K562 (cell line): ENCODE data around the gene CEP70. TPM values are rescaled to one million over a fixed set of nuclear protein-coding genes. Genes with fewer than 3 reads are reported as not detected.
"Not testable (repeated sequence)": the region's sequence is repeated elsewhere in the genome, so short reads cannot be mapped to it uniquely, and the experiment has no call there.

Experiments
- ATAC-seq: fragments of 200-7000 bp; cut with Tn5 transposase; 3 replicates; pipeline ENCODE4 v1.9.1; 2020; ENCODE audit warnings: moderate library complexity
- BruUV-seq: library from RNA; stranded (reverse); fragments of 400-500 nt; replicated peaks from 2 replicates; lab custom pipeline; 2021; lab: Mats Ljungman, UMichigan
- CTCF ChIA-PET: fragments of 300-600 bp; formaldehyde crosslinking; extraction: SDS; loops from one replicate; lab custom pipeline; 2021; ENCODE audit warnings: low intra/inter-chr PET ratio; lab: Yijun Ruan, JAX
- POLR2A ChIA-PET: fragments of 300-600, 350-650 bp; sonication (Branson Sonifier 250); formaldehyde crosslinking; extraction: SDS; loops from one replicate; lab custom pipeline; 2021; ENCODE audit warnings: antibody characterized with exemption, inconsistent platforms; lab: Yijun Ruan, JAX
- DNase-seq, 4 experiments: peaks; one replicate each; pipeline versions ENCODE4 v3.0.0 to v3.0.0-alpha.2; 2011 to 2018; ENCODE audit warnings: low spot score in 3 of 4, mixed read lengths in 3 of 4; ENCODE audit errors: extremely low read depth in 1 of 4
- FAIRE-seq: peaks from 2 replicates; lab custom pipeline; 2011; peaks lifted over from hg19 to GRCh38; lab: Jason Lieb, UNC
- H2AFZ ChIP-seq: 2 replicates; pipeline ENCODE4 v1.6.0; 2011; ENCODE audit warnings: low read depth, low read length, control low read depth, inconsistent platforms
- H3K27ac ChIP-seq: fragments of 200-600 bp; 3 replicates; pipeline ENCODE4 v1.8.0; 2011; ENCODE audit warnings: low read depth, mild to moderate bottlenecking, control low read depth, inconsistent platforms, low read length, moderate library complexity, mixed read lengths; ENCODE audit errors: extremely low read depth
- H3K27me3 ChIP-seq, 2 experiments: fragments of 300-600 bp in 1 of 2; 2 replicates in 1 of 2; 3 replicates in 1 of 2; pipeline versions ENCODE4 v1.6.0 to v1.8.0; 2011; ENCODE audit warnings: inconsistent platforms in 2 of 2, low read length in 2 of 2, mild to moderate bottlenecking in 1 of 2, mixed read lengths in 1 of 2, moderate library complexity in 1 of 2; ENCODE audit not compliant: control insufficient read depth in 2 of 2, insufficient read depth in 2 of 2
- H3K36me3 ChIP-seq: fragments of 300-600 bp; 3 replicates; pipeline ENCODE4 v1.8.0; 2011; ENCODE audit warnings: mild to moderate bottlenecking, low read length, inconsistent platforms; ENCODE audit not compliant: control insufficient read depth, insufficient read depth
- H3K4me1 ChIP-seq, 2 experiments: fragments of 200-600 bp in 1 of 2; replicated peaks in 1 of 2; 2 replicates in 1 of 2; 3 replicates in 1 of 2; pipeline versions ENCODE4 v1.5.1 to v1.8.0; 2011; ENCODE audit warnings: inconsistent platforms in 2 of 2, low read length in 2 of 2, mild to moderate bottlenecking in 1 of 2, mixed read lengths in 1 of 2, moderate library complexity in 1 of 2; ENCODE audit not compliant: control insufficient read depth in 2 of 2, insufficient read depth in 2 of 2
- H3K4me2 ChIP-seq: 2 replicates; pipeline ENCODE4 v1.6.1; 2011; ENCODE audit warnings: low read length, control low read depth, inconsistent platforms, mixed read lengths; ENCODE audit not compliant: insufficient read depth
- H3K4me3 ChIP-seq: fragments of 200-600 bp; sonication (generic), shearing (Covaris generic); 2 replicates; pipeline ENCODE4 v1.5.1; 2016; ENCODE audit warnings: control low read depth, inconsistent platforms
- H3K79me2 ChIP-seq: fragments of 200-600 bp; 3 replicates; pipeline ENCODE4 v1.8.0; 2011; ENCODE audit warnings: low read length, inconsistent platforms; ENCODE audit not compliant: control insufficient read depth, insufficient read depth
- H3K9ac ChIP-seq, 2 experiments: 2 replicates each; pipeline versions ENCODE4 v1.6.0 to v1.6.1; 2011; ENCODE audit warnings: low read depth in 2 of 2, low read length in 2 of 2, control low read depth in 1 of 2, inconsistent platforms in 1 of 2, mild to moderate bottlenecking in 1 of 2, mixed read lengths in 1 of 2; ENCODE audit not compliant: insufficient read depth in 1 of 2
- H3K9me1 ChIP-seq: one replicate; pipeline ENCODE4 v1.6.0; 2011; ENCODE audit warnings: inconsistent platforms, mild to moderate bottlenecking, low read length, moderate library complexity; ENCODE audit not compliant: control insufficient read depth, insufficient read depth
- H3K9me3 ChIP-seq: replicated peaks from 2 replicates; pipeline ENCODE4 v1.5.1; 2011; ENCODE audit warnings: low read depth, low read length, inconsistent platforms; ENCODE audit not compliant: control insufficient read depth, insufficient read depth
- H4K20me1 ChIP-seq: replicated peaks from 2 replicates; pipeline ENCODE4 v1.6.1; 2011; ENCODE audit warnings: low read length, inconsistent platforms, mixed read lengths; ENCODE audit not compliant: control insufficient read depth, insufficient read depth
- CTCFL ChIP-seq: IDR thresholded peaks from 2 replicates; pipeline ENCODE4 v1.6.1; 2011; ENCODE audit warnings: borderline replicate concordance, low read depth, mild to moderate bottlenecking, moderate library complexity, low read length; ENCODE audit not compliant: insufficient read depth, poor library complexity, severe bottlenecking
- NONO ChIP-seq, 2 experiments: fragments of 200-400 bp in 1 of 2; fragments of 450-650 bp in 1 of 2; formaldehyde crosslinking in 1 of 2; IDR thresholded peaks; 2 replicates each; pipeline ENCODE4 v1.6.1; 2017; ENCODE audit warnings: low read depth in 2 of 2, mild to moderate bottlenecking in 2 of 2, moderate library complexity in 2 of 2, low read length in 1 of 2
- PATZ1 ChIP-seq: fragments of 250-450 bp; sonication (Bioruptor Pico); IDR thresholded peaks from 2 replicates; pipeline ENCODE4 v1.5.0; 2020; ENCODE audit warnings: mild to moderate bottlenecking, borderline replicate concordance
- RFX1 ChIP-seq: fragments of 450-650 bp; IDR thresholded peaks from 2 replicates; pipeline ENCODE4 v1.6.1; 2016; ENCODE audit warnings: mild to moderate bottlenecking, moderate library complexity
- ZNF41 ChIP-seq: fragments of 250-450 bp; sonication (Bioruptor Pico); conservative IDR thresholded peaks from 2 replicates; pipeline ENCODE4 v1.4.0; 2020; ENCODE audit warnings: mild to moderate bottlenecking
- WGBS: fragments of 100-300 bp; shearing (Covaris generic); methylation state at CpG from one replicate; pipeline ENCODE4 v1.1.6; 2016; ENCODE audit warnings: low coverage, mixed read lengths; ENCODE audit not compliant: insufficient coverage; ENCODE audit errors: missing lambda C conversion rate; 5-methylcytosine and 5-hydroxymethylcytosine counted together
- in situ Hi-C: fragments of 300-500 bp; cut with MboI; formaldehyde crosslinking; loops from 4 replicates; pipeline ENCODE4 v1.15.0; 2018; ENCODE audit warnings: inconsistent platforms, mixed read lengths
- intact Hi-C: fragments of 100-400 bp; cut with micrococcal nuclease; formaldehyde crosslinking; loops from 2 replicates; pipeline ENCODE4 v1.14.2; 2022
- polyA plus RNA-seq, 8 experiments: library from polyadenylated mRNA; depleted of rRNA in 4 of 8; stranded (reverse) in 5 of 8; unstranded in 3 of 8; fragments of >200 nt; fragmentation: Nextera tagmentation in 2 of 8; fragmentation: Illumina TruSeq in 1 of 8; extraction: Ambion mirVana in 2 of 8; extraction: Trizol in 1 of 8; gene quantifications; 2 replicates each; pipeline versions ENCODE4 v1.2.1 to v1.2.3, GENCODE V29; 2011 to 2014; ENCODE audit warnings: inconsistent platforms in 1 of 8, missing spikeins in 1 of 8
- total RNA-seq, 7 experiments: library from RNA; depleted of rRNA in 6 of 7; stranded (reverse); fragments of >200 nt in 6 of 7; fragmentation: Illumina TruSeq in 2 of 7; extraction: Trizol in 2 of 7; gene quantifications; 2 replicates each; pipeline versions ENCODE4 v1.2.1 to v1.2.3, GENCODE V29; 2011 to 2021; ENCODE audit warnings: low replicate concordance in 1 of 7
- TF ChIP-seq, protein P1 (sequence below): fragments of 150-350 bp; conservative IDR thresholded peaks from 2 replicates; pipeline ENCODE4 v1.6.1; 2014; ENCODE audit warnings: low read length
- TF ChIP-seq, protein P2 (sequence below): sonication (generic); formaldehyde crosslinking; IDR thresholded peaks from 2 replicates; pipeline ENCODE4 v1.8.1; 2023; ENCODE audit warnings: mild to moderate bottlenecking, missing genetic modification reagents

CEP70 gene
- total and polyA plus RNA-seq, 9 of the 15 experiments (the other 6 are each of a cell fraction or from before 2014, with no cell fraction given), result 16.1 to 31.5 (median 23.4) TPM

- no peak for TF ChIP-seq PATZ1 (CRISPR knock-in tag)
- no peak for TF ChIP-seq RFX1
- TF ChIP-seq ZNF41 (CRISPR knock-in tag), result no peak
- TF ChIP-seq, protein P1, sequence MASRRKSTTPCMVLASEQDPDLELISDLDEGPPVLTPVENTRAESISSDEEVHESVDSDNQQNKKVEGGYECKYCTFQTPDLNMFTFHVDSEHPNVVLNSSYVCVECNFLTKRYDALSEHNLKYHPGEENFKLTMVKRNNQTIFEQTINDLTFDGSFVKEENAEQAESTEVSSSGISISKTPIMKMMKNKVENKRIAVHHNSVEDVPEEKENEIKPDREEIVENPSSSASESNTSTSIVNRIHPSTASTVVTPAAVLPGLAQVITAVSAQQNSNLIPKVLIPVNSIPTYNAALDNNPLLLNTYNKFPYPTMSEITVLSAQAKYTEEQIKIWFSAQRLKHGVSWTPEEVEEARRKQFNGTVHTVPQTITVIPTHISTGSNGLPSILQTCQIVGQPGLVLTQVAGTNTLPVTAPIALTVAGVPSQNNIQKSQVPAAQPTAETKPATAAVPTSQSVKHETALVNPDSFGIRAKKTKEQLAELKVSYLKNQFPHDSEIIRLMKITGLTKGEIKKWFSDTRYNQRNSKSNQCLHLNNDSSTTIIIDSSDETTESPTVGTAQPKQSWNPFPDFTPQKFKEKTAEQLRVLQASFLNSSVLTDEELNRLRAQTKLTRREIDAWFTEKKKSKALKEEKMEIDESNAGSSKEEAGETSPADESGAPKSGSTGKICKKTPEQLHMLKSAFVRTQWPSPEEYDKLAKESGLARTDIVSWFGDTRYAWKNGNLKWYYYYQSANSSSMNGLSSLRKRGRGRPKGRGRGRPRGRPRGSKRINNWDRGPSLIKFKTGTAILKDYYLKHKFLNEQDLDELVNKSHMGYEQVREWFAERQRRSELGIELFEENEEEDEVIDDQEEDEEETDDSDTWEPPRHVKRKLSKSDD, result no peak
- TF ChIP-seq, protein P2, sequence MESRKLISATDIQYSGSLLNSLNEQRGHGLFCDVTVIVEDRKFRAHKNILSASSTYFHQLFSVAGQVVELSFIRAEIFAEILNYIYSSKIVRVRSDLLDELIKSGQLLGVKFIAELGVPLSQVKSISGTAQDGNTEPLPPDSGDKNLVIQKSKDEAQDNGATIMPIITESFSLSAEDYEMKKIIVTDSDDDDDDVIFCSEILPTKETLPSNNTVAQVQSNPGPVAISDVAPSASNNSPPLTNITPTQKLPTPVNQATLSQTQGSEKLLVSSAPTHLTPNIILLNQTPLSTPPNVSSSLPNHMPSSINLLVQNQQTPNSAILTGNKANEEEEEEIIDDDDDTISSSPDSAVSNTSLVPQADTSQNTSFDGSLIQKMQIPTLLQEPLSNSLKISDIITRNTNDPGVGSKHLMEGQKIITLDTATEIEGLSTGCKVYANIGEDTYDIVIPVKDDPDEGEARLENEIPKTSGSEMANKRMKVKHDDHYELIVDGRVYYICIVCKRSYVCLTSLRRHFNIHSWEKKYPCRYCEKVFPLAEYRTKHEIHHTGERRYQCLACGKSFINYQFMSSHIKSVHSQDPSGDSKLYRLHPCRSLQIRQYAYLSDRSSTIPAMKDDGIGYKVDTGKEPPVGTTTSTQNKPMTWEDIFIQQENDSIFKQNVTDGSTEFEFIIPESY, result peak; percentile 45; the same call in 1 of the 2 replicates
- 0 out of 4 replicates have a peak, but pooled peaks of 1 of the 2 experiments have one; percentile 48 for TF ChIP-seq NONO (IDR thresholded peaks at IDR 0.05; ENCODE audit: low read depth in 2 of 2, low read length in 1 of 2)
- no peak for TF ChIP-seq CTCFL
Observed at GRCh38 chr3:138608322-138609135, 14.5 kb upstream of the CEP70 start, which contains the start of gene FAIM (continued).

DNA sequence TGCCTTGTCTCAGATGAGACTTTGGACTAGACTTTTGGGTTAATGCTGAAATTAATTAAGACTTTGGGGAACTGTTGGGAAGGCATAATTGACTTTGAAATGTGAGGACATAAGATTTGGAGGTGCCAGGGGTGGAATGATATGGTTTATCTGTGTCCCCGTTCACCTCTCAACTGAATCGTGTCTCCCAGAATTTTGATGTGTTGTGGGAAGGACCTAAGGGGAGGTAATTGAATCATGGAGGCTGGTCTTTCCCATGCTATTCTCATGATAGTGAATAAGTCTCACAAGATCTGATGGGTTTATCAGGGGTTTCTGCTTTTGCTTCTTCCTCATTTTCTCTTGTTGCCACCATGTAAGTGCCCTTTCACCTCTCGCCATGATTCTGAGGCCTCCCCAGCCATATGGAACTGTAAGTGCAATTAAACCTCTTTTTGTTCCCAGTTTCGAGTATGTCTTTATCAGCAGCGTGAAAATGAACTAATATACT lies 10.1 kb upstream of the CEP70 start:
- FAIRE-seq, H3K9me1 ChIP-seq, intact Hi-C loops, H3K27me3 ChIP-seq, H3K9ac ChIP-seq, H2AFZ ChIP-seq, CTCF ChIA-PET, DNase-seq, BruUV-seq, H3K9me3 ChIP-seq, ATAC-seq, POLR2A ChIA-PET, H4K20me1 ChIP-seq, H3K4me3 ChIP-seq, in situ Hi-C loops, H3K79me2 ChIP-seq, H3K27ac ChIP-seq, H3K4me2 ChIP-seq, H3K36me3 ChIP-seq: not testable (repeated sequence)
- 37% methylated on average over 5 of the region's 5 CpGs for WGBS
- peaks cover 0 to 10% of the 10 kb centered on the region in 2 experiments; a peak in 2 of 5 replicates for H3K4me1 ChIP-seq
